Measurements from ENCODE around the gene RAB40B.

Gene RAB40B, protein sequence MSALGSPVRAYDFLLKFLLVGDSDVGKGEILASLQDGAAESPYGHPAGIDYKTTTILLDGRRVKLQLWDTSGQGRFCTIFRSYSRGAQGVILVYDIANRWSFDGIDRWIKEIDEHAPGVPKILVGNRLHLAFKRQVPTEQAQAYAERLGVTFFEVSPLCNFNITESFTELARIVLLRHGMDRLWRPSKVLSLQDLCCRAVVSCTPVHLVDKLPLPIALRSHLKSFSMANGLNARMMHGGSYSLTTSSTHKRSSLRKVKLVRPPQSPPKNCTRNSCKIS

DNA sequence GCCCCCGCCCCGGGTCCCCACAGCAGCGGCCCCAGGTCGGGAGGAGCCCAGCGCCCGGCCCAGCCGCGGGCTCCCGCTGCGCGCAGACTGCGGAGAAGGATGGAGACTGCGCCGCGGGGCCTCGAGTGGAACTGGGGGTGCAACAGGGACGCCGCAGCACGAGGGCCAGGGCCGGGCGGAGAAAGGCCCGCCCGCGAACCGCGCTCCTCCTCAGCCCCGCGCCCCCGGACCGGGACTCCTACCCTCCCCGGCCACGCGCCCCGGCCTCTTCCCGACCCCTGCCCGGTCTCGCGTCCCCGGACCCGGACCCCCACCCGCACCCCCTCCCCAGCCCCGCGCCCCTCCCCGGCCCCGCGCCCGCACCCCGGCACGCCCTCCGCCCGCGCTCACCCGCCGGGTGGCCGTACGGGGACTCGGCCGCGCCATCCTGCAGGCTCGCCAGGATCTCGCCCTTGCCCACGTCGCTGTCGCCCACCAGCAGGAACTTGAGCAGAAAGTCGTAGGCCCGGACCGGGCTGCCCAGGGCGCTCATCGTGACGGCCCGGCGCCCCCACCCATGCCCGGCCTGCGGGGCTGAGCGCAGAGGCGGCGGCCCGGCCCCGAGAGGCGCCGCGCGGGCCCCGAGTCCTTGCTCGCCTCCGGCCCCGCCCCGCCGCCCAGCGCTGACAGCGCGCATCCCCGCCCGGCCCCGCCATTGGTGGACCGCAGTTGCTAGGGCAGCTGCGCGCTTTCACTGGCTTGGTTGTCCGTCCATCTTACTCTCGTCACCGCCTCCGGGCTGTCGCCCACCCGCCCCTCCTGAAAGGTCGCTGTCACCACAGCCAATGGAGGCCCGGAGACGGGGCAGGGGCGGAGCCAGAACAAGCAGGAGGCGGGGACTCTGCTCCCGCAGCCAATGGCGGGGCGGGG is at the start of gene RAB40B:
Gene RAB40B, minus strand, starts transcription at position 634 of the 909 bp plus-strand sequence. Its CDS starts 102 bp downstream, at position 532.
- DNase-seq: peak; percentile 99

DNA sequence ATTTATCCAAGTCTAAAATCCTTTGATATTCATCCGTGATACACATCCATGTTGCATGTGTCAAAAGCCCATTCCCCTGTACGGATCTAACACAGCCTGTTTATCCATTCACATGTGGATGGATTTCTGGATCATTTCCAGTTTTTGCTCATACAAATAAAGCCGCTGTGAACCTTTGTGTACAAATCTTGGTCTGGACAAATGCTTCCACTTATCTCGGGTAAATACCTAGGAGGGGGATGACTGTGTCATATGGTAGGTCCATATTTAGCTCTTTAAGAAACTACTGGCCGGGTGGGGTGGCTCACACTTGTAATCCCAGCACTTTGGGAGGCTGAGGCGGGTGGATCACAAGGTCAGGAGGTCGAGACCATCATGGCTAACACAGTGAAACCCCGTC is 47.0 kb upstream of the RAB40B start:
- DNase-seq: peak; percentile 83

DNA sequence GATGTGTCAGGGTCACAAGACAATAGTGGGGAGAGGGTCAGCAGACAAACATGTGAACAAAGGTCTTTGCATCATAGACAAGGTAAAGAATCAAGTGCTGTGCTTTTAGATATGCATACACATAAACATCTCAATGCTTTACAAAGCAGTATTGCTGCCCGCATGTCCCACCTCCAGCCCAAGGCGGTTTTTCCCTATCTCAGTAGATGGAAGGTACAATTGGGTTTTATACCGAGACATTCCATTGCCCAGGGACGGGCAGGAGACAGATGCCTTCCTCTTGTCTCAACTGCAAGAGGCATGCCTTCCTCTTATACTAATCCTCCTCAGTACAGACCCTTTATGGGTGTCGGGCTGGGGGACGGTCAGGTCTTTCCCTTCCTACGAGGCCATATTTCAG is 46.2 kb upstream of the RAB40B start:
- peak; percentile 38 for DNase-seq

DNA sequence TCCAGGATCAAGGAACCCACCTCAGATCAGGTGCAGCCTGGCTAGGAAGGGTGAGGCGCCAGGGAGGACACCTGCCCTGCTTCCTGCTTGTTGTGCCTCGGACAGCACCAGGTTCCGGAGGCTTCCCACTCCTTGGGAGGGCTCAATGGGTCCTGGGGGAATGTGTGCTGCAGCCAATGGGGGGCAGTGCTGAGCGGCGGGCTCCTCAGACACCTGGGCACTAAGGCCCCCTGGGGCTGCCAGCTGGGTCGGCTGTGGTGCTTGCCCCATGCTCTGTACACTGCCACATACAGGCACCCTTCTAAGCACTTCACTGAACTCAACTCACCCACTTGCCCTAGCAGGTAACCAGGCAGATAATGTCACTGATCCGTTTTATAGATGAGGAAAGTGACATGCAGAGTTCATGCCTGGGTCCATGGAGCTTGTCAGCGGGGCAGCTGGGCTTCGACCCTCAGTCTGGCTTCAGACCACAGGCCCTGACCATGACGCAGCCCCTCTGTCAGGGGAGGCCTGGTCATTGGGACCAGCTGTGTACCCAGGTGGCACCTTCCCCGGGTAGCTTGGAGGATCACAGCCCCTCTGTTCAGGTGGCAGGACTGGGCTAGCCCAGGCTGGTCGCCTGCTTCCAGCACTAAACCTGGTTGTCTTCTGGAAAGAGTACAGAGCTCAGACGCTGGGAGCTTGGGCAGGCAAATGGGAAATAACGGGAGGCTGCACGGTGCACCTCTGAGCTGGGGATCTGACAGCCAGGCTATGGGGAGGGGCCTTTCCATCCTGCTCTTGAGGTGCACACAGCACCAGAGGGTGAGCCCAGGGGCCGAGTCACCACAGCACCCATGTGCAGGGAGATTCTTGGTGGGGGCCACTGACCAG is 45.1 kb upstream of the RAB40B start:
- DNase-seq: no peak

DNA sequence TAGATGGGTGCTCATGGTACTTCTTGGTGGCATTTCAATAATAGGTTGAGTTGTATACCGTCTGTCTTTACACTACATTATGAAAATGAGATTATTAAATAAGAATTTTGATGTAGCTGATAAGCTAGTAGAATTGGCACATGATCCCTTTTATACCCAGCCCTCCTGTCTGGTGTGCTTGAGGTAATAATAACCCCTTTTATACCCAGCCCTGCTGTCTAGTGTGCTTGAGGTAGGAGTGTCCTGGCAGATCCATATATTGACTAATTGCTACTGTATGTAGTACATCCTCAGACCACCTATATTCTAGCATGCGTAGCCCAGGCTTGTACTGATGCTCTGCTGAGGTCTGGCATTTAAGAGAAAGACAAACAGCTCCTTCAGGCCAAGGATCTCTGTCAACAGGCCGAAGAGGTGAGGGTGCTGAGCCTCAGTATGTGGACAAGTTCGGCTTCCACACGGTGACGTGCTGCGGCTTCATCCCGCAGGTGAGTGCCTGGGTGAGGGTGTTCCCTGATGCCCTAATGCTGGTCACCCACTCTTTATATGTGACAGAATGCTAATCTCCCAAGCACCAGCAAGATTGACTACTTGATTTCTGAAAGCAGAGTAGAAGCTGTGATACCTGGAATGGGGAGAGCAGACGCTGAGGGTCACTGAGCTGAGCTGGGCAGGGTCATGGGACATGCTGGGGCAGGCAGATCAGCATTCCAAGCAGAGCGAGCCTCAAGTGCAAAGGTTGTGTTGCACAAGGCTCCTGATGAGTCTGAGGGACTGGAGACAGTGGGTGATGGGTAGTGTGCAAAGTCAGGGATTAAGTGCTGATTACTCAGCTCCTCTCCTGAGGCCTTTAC is 42.6 kb upstream of the RAB40B start:
- DNase-seq: peak; percentile 43

DNA sequence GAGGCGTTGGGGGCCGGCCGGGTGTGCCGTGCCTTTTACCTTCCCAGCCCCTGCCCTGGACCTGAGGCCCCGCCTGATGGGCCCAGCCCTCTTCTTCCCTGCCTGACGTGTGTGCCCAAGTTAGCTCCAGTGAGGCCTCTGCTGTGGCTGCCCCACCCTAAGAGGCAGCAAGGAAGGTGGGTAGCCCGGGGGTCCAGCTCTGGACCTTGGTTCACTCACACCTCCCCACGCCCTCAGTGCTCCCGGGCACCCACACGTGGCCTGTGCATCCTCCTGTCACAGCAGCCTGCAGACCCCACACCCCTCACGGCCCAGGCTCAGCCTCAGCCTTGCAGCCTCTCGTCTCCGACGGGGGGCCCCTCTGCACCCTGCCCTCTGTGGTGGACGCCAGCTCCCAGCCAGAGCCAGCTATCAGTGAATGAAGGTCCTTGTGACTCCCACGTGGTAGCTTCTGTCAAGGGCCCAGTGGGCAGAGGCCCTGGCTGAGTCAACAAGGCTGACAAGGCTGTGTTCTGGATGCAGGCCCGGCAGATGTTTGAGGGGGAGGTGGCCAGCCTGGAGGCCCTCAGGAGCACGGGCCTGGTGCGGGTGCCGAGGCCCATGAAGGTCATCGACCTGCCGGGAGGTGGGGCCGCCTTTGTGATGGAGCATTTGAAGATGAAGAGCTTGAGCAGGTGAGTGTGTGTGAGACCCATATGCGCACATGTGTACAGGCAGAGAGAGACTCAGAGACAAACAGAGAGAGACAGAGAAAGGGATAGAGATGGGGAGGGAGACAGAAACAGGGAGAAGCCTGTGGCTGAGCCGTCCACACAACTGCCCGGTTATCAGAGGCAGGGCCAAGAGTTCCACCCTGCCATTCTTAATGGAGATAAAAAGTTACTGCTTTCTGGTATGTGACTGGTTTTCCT is 39.7 kb upstream of the RAB40B start:
- no peak for DNase-seq

DNA sequence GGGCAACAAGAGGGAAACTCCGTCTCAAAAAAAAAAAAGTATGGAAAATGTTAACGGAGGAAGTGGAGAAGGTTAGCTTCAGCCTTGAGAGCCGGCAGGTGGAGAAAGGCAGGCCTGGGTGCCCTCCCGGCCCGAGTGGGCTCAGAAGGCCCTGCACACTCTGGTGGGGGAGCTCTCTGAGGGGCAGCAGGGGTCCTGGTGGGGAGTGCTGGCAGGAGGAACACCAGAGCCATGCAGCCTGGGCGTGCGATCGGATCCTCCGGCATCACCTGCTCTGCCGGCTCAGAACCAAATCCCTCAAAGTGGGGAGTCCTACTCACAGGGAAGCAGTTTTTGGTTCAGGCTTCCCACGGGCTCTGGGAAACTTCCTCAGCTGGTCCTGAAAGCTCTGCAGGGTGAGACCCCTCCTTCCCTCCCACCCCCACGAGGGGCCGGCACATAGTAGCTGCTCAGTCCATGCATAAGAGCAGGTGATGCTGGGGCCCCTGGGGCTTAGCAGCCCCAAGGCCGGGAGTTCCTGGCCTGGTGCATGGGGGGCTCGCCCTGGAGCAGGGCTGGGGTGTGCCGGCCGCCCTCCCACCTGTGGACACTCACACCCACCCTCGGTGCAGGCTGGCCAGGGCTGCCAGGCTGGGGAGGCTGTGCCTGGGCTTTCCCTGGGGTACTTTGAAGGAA is 38.1 kb upstream of the RAB40B start:
- DNase-seq: no peak

DNA sequence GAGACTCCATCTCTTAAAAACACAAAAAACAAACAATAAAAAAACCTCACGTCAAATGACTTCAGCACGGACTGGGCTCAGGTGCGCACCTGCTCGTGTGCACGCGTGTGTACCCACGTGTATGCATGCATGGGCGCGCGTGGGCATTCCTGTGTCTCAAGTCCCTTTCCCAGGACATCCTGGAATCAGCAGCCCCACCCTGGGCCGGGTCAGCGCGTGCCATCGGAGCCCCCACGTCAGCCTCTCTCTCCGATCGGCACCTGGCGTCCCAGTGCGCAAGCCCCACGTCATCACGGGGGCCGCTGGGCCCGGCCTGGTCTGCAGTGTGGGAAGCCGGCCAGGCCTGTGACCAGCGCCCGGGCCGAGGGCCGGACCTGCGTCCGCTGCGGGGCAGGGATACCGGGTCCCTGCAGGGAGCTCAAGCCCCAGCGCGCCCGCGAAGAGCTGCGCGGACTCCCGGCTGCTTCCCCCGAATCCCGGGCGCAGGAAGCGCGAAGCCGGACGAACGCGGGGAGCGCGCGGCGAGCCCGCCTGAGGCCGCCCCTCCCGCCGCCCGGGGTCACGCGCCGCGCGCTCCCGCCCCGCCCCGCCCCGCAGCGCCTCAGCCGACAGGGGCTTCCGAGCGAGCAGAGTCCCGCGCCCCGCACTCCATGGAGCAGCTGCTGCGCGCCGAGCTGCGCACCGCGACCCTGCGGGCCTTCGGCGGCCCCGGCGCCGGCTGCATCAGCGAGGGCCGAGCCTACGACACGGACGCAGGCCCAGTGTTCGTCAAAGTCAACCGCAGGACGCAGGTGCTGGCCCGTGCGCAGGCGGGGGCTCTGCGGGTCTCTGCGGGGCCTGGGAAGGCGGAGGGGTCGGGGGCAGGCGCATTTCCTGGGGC is 36.7 kb upstream of the RAB40B start, which contains the start of gene FN3K:
Gene FN3K, plus strand, starts transcription at position 629 of the 880 bp plus-strand sequence. Its CDS starts 22 bp downstream, at position 651.
- DNase-seq: peak; percentile 70

DNA sequence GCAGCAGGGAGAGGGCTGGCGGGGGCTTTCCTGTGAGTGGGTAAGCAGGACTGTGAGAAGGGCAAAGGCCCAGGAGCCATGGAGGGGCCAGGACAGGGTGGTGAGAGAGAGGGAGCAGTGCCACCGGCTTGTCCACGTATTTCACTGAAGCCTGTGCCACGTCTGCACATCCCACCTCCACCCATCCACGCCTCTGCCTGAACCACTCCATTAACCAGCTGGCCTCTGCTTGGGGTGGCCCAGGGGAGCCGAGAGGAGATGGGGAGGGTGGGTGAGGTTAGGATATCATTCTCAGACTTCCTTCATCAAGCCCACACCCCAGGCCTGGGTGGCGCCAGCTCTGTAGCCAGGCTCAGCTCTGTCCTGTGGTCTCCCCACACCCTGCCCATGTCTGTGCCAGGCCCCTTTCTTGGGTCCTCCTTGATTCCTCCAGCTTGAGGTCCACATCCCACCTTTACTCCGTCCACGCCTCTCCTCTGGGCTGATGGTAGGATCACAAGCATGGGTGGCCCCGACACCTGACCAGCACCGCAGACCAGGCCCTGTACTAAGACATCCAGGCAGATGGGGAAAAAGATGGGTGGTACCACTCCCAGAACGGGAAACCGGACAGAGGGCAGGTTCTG is 33.7 kb upstream of the RAB40B start:
- no peak for DNase-seq

DNA sequence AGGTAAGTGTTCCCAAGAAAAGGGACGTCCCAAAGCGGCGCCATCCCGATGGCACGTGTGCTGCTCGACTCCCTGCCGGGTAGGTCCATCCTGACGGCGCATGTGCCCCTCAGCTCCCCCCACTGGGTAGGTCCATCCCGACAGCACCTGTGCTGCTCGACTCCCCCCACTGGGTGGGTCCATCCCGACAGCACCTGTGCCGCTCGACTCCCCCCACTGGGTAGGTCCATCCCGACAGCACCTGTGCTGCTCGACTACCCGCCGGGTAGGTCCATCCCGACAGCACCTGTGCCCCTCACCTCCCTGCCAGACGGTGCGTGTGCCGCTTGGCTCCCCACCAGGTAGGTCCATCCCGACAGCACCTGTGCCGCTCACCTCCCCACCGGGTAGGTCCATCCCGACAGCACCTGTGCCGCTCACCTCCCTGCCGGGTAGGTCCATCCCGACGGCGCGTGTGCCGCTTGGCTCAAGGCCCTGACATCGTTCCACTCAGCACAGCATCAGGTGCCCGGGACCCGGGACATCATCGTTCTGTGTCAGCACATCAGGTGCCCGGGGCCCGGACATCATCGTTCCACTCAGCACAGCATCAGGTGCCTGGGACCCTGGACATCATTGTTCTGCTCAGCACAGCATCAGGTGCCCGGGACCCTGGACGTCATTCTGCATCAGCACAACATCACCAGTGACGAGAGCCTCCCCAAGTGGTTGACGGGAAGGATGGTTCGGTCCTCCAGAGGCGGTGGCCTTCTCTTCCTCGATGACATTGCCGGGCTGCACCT is 31.2 kb upstream of the RAB40B start:
- no peak for DNase-seq

DNA sequence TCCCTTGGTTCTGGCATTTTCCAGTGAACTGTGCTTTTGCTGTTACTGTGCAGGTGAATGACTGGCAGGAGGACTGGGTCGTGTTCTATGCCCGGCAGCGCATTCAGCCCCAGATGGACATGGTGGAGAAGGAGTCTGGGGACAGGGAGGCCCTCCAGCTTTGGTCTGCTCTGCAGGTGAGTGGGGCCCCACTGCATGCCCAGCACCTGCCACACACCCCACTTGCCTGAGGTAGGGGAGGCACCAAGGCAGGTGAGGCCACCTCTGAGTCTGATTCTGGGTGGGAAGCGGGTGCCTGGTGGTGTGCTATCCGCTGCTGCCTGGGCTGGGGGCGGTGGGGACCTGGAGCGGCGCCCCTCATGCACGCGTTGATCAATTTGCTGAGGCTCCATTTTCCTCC is 27.9 kb upstream of the RAB40B start:
- DNase-seq: no peak

DNA sequence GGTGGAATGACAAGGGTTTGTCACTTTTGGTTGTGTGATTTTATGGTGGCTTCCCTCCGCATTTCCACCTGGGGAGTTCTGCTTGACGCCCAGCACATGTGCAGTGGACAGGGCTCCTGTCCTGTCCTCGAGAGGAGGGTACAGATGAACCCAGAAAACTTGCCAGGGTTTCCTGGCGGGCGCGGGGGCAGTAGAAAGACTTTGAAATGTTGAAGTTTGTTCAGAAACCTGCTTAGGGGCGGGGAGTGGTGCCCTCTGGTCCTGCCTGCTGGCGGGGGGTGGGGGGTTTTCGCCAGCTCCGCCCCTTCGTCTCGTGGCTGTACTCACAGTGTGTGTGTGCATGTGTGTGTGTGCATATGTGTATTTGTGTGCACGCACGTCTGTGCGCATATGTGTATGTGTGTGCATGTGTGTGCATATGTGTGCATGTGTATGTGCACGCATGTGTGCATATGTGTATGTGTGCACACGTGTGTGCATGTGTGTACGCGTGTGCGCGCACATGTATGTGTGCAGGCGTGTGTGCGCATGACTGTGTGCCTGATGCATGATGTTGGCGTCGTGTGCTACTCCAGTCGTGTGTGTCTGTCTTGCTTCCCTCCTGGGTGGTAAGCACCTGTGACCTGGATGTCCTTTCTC is 24.8 kb upstream of the RAB40B start:
- no peak for DNase-seq

DNA sequence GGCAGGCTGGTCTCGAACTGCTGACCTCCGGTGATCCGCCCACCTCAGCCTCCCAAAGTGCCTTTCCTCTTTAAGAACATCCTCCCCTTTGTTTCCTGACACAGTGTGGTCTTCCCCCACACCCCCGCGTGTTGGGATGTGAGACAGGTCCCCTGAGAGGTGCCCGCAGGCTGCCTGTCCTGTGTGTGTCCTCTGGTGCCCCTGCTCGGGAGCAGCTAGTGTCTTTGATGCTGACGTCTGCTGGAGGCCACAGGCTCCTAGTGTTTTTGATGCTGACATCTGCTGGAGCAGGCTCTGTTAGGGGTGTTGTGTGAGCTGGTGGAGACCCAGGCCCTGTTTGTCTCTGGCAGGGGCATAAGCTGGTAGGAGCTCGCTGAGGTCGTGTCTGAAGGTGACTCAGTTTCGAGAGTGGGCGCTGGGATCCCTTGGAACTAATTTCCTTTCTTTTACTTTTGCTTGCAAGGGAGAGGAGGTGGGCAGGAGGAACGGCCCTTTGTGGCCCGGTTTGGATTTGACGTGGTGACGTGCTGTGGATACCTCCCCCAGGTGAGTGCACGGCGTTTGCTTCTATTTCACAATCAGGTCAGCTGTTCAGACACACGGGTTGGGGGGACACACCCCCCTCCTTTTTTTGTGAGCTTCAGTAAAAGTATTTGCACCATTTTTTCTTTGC is 24.0 kb upstream of the RAB40B start:
- no peak for DNase-seq

DNA sequence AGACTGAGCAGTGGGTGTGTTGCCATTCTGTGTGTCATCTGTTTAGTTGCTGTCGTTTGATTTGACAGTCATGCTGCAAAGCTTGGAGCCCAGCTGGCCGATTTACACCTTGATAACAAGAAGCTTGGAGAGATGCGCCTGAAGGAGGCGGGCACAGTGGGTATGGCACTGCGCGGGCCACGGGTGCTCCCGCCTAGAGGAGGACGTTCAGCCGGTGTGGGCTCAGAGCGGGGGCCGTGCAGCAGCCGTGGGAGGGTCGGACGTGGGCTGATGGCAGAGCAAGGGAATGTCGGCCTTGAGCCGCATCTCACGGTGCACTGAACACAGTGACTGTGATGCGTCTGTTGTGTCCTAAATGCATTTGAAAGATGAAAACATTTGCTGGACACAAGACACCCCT is 21.7 kb upstream of the RAB40B start:
- no peak for DNase-seq

DNA sequence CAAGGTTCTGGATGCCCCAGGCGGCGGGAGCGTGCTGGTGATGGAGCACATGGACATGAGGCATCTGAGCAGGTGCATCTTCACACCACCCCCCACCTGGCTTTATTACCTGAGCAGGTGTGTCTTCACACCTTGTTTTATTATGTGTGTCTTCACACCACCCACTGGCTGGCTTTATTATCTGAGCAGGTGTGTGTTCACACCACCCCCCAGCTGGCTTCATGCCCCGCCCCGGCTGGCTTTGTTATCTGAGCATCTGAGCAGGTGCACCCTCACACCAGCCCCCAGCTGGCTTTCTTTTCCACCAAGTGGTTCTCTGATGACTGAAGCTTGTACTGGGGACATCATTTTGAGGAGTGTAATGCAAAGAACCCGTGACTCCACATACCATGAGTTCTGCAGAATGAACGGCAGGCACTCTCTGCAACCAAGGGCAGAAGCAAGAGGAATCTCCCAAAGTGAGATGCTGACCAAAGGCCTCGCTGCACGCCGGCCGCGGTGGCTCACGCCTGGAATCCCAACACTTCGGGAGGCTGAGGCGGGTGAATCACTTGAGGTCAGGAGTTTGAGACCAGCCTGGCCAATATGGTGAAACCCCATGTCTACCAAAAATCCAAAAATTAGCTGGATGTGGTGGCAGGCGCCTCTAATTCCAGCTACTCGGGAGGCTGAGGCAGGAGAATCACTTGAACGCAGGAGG is 20.6 kb upstream of the RAB40B start:
- no peak for DNase-seq

All from NCI-H82 (cell line).